HG02870 (cell line): ENCODE data around the gene POU2F1.
A peak's percentile ranks its signal among the peaks of the same experiment; 100 is the strongest.

Experiments
- ATAC-seq: cut with Tn5 transposase; IDR thresholded peaks from one replicate; pipeline ENCODE4 v1.9.1; 2021; ENCODE audit warnings: mild to moderate bottlenecking, moderate library complexity; ENCODE audit not compliant: unreplicated experiment

The POU2F1 gene

GRCh38 chr1:167412920-167413319 is 192.2 kb downstream of the POU2F1 start:
- no peak for ATAC-seq

- ATAC-seq: no peak
Observed at GRCh38 chr1:167413328-167413727, 192.6 kb downstream of the POU2F1 start.

GRCh38 chr1:167416506-167416905 is 195.8 kb downstream of the POU2F1 start:
- no peak for ATAC-seq

- ATAC-seq: no peak
Observed at GRCh38 chr1:167418391-167418790, 197.7 kb downstream of the POU2F1 start.

GRCh38 chr1:167419245-167419644 is 198.6 kb downstream of the POU2F1 start:
- no peak for ATAC-seq

- no peak for ATAC-seq
Observed at GRCh38 chr1:167420510-167420909, 199.8 kb downstream of the POU2F1 start.

GRCh38 chr1:167423684-167424619 is 203.3 kb downstream of the POU2F1 start:
- ATAC-seq: no peak

GRCh38 chr1:167425482-167425881 is 204.8 kb downstream of the POU2F1 start:
- no peak for ATAC-seq

- no peak for ATAC-seq
Observed at GRCh38 chr1:167426716-167427115, 206.0 kb downstream of the POU2F1 start.

GRCh38 chr1:167427848-167428247 is 207.2 kb downstream of the POU2F1 start:
- ATAC-seq: no peak

GRCh38 chr1:167428395-167428794 is 207.7 kb downstream of the POU2F1 start:
- ATAC-seq: no peak

GRCh38 chr1:167429612-167430011 is 208.9 kb downstream of the POU2F1 start:
- no peak for ATAC-seq

- peak; percentile 50 for ATAC-seq
Observed at GRCh38 chr1:167430134-167430848, 209.6 kb downstream of the POU2F1 start.

- no peak for ATAC-seq
Observed at GRCh38 chr1:167430849-167431242, 210.2 kb downstream of the POU2F1 start.

- no peak for ATAC-seq
Observed at GRCh38 chr1:167431261-167431908, 210.7 kb downstream of the POU2F1 start.

- no peak for ATAC-seq
Observed at GRCh38 chr1:167431909-167432650, 211.4 kb downstream of the POU2F1 start.

GRCh38 chr1:167432780-167433179 is 212.1 kb downstream of the POU2F1 start:
- ATAC-seq: no peak

- ATAC-seq: no peak
Observed at GRCh38 chr1:167433884-167434283, 213.2 kb downstream of the POU2F1 start.

GRCh38 chr1:167434306-167434705 is 213.6 kb downstream of the POU2F1 start:
- ATAC-seq: no peak

- no peak for ATAC-seq
Observed at GRCh38 chr1:167435484-167435883, 214.8 kb downstream of the POU2F1 start.
